ENCODE measurements around the gene LYPD5. TPM values are rescaled to one million over a fixed set of nuclear protein-coding genes. Genes with fewer than 3 reads are reported as not detected.
"Not testable (repeated sequence)": the region's sequence is repeated elsewhere in the genome, so short reads cannot be mapped to it uniquely, and the experiment has no call there.

The LYPD5 gene
- total RNA-seq, 8 experiments from 2014 or later, result 0.05 to 2.4 (median 1.1) TPM

GRCh38 chr19:43781630-43782310, 20.5 kb downstream of the LYPD5 start:
- no peak overlapping the region for H3K4me3 ChIP-seq
- peaks cover 0 to 8% of the 10 kb centered on the region in 2 donors for H3K4me1 ChIP-seq (replicated peaks in 1 of 2)
- in situ Hi-C loops (cut with MboI; ENCODE audit: low pct_unique_long_range_greater_than_20kb in 2 of 9, low sequenced_read_pairs in 9 of 9, unreplicated experiment in 9 of 9), result loop anchor here in 1 of 9 experiments (25.0 kb wide), 1 partner anchor 344 kb away; no protein-coding TSS in a partner anchor
- WGBS, 10 experiments, result 17 to 100% (median 92%) methylated on average over 1 to 12 of the region's 14 CpGs; no CpG with 5 or more reads in 2 of the 10 experiments
- no peak overlapping the region for H3K27ac ChIP-seq
- ATAC-seq (replicated peaks in 6 of 8), result no peak

DNA sequence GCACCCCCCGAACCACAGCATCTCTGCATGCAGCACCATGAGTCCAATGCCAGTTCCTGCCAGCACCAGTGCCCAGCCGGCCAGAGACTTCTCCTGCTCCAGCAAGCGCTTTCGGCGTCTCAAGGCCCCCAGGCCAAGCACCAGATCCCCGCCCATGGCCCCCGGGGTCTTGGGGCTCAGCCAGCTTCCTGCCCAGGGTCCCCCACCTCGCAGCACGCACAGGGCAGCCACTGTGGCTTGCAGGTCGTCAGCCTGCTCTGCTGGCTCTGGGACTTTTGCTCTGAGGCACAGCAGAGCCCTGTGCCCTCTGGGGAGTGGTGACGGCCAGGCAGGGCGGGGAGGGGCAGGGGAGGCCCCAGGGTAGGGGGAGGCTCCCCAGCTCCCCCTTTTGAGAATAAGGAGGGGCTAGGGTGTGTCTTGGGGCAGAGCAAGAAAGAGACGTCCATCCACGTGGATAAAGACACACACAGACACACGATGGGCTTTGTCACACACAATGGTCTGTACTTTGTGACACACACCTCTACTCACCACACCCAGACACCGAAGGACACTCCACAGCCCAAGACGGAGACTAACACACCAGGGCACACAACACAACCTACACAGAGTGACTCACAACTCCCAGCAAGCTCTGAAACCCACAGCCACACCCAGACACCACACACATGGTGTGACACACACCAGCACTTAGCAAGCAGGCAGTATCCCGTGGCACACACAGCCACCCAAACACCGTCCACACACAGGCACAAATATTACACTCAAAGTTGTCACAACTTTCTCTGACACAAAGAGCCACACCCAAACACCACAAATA, 21.3 kb downstream of the LYPD5 start, which contains the start of gene KCNN4:
TSS of gene KCNN4 (minus strand) at position 268 of the 820 bp plus-strand sequence. CDS start at position 156, 112 bp downstream.
- Histone ChIP-seq H3K4me1 (replicated peaks in 1 of 2) (peaks cover 0 to 8% of the 10 kb centered on the region in 2 donors), H3K27ac (no peak within 1 kb of the TSS), H3K4me3 (no peak within 1 kb of the TSS)
- peak in 5 of 8 experiments; percentile 4 to 69 (median 22) for ATAC-seq (replicated peaks in 6 of 8)
- in situ Hi-C loops (cut with MboI; ENCODE audit: low pct_unique_long_range_greater_than_20kb in 2 of 9, low sequenced_read_pairs in 9 of 9, unreplicated experiment in 9 of 9), result loop anchor here in 1 of 9 experiments (25.0 kb wide), 1 partner anchor 344 kb away; no protein-coding TSS in a partner anchor
- 8 to 48% methylated on average over 2 to 3 of the region's 19 CpGs; no CpG with 5 or more reads in 8 of the 10 experiments for WGBS, 10 experiments

DNA sequence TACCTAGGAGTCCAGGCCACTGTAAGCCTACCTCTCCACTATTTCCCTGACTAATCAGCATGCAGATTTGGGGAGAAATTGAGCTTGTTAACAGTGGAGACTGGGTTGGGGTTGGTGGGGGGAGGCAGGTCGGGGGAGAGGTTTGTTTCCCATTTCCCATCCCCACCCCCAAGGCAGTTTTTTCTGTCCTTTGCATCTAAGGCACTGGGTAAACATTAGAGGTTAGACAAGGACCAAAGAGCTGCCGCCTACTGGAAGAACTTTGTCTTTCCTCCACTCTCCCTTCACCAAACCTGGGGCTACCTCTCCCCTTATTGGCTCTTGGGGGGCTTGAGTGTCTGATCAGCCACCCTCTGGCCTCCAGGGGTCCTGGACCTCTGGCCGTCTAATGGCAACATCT, 22.4 kb downstream of the LYPD5 start:
- H3K4me3 ChIP-seq, result no peak overlapping the region
- H3K4me1 ChIP-seq (replicated peaks in 1 of 2), result peaks cover 0 to 11% of the 10 kb centered on the region in 2 donors
- in situ Hi-C loops (cut with MboI; ENCODE audit: low pct_unique_long_range_greater_than_20kb in 2 of 9, low sequenced_read_pairs in 9 of 9, unreplicated experiment in 9 of 9), result loop anchor here in 1 of 9 experiments (25.0 kb wide), 1 partner anchor 343 kb away; no protein-coding TSS in a partner anchor
- no peak overlapping the region for H3K27ac ChIP-seq
- no peak for ATAC-seq (replicated peaks in 6 of 8)
- WGBS, 10 experiments, result 0 to 100% (median 20%) methylated on average over 1 to 2 of the region's 3 CpGs; no CpG with 5 or more reads in 5 of the 10 experiments

DNA sequence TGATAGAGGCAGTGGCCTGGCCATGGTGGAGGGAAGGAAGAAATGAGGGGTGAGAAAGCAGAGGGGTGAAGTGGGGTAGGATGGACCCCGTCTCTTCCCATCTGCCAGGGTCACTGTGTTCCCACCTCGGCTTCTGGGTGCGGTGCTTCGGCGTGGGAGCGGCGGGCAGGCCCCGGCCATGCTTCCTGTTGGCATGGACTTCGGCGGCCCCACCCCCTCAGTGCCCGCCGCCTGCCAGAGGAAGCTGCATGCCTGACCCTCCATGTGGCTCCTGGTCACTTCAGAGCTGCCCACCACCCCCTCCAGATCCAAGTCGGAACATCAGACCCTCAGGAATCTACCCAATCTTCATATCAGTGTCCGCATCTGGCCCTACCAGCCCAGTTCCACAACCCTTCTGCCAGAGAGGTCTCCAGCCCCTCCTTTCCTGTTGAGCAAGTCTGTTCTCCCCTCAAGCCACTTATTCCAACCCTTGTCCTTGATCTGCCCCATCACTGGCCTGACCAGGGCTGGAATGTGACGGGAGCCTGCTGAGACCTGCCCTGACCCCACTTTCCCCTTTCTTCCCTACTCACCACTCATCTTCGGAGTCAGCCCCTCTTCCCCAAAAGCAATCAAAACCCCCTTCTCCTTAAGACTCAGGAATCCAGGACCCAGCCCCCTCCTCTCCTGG, 23.0 kb downstream of the LYPD5 start:
- no peak for ATAC-seq (replicated peaks in 6 of 8)
- in situ Hi-C loops (cut with MboI; ENCODE audit: low pct_unique_long_range_greater_than_20kb in 2 of 9, low sequenced_read_pairs in 9 of 9, unreplicated experiment in 9 of 9), result loop anchor here in 1 of 9 experiments (25.0 kb wide), 1 partner anchor 342 kb away; no protein-coding TSS in a partner anchor
- H3K4me3 ChIP-seq, result no peak overlapping the region
- no peak overlapping the region for H3K27ac ChIP-seq
- H3K4me1 ChIP-seq (replicated peaks in 1 of 2), result peaks cover 0 to 15% of the 10 kb centered on the region in 2 donors
- WGBS, 10 experiments, result 17 to 100% (median 73%) methylated on average over 1 to 11 of the region's 16 CpGs; no CpG with 5 or more reads in 4 of the 10 experiments

- in situ Hi-C loops (cut with MboI; ENCODE audit: low pct_unique_long_range_greater_than_20kb in 2 of 9, low sequenced_read_pairs in 9 of 9, unreplicated experiment in 9 of 9), result loop anchor here in 1 of 9 experiments (25.0 kb wide), 1 partner anchor 341 kb away; no protein-coding TSS in a partner anchor
- Histone ChIP-seq H3K27ac (no peak overlapping the region), H3K4me1 (replicated peaks in 1 of 2) (peaks cover 5 to 20% of the 10 kb centered on the region in 2 donors), H3K4me3 (no peak overlapping the region)
- ATAC-seq (replicated peaks in 6 of 8), result no peak
- WGBS, 10 experiments, result 57 to 100% (median 100%) methylated on average over 1 of the region's 1 CpG; no CpG with 5 or more reads in 4 of the 10 experiments
Observed at GRCh38 chr19:43778651-43779050, 23.6 kb downstream of the LYPD5 start.

- Histone ChIP-seq H3K4me3 (no peak overlapping the region), H3K4me1 (replicated peaks in 1 of 2) (peaks cover 6 to 20% of the 10 kb centered on the region in 2 donors), H3K27ac (peak overlapping the region in 1 of 2 donors; percentile 71)
- 14% methylated on average over 1 of the region's 4 CpGs; no CpG with 5 or more reads in 9 of the 10 experiments for WGBS, 10 experiments
- in situ Hi-C loops (cut with MboI; ENCODE audit: low pct_unique_long_range_greater_than_20kb in 2 of 9, low sequenced_read_pairs in 9 of 9, unreplicated experiment in 9 of 9), result loop anchor here in 1 of 9 experiments (25.0 kb wide), 1 partner anchor 340 kb away; no protein-coding TSS in a partner anchor
- peak in 4 of 8 experiments; percentile 7 to 45 (median 34) for ATAC-seq (replicated peaks in 6 of 8)
Observed at GRCh38 chr19:43777163-43777695, 25.0 kb downstream of the LYPD5 start.

GRCh38 chr19:43776286-43776685, 26.0 kb downstream of the LYPD5 start:
- no peak overlapping the region for H3K4me3 ChIP-seq
- 61 to 100% (median 90%) methylated on average over 2 to 5 of the region's 11 CpGs; no CpG with 5 or more reads in 6 of the 10 experiments for WGBS, 10 experiments
- in situ Hi-C loops (cut with MboI; ENCODE audit: low pct_unique_long_range_greater_than_20kb in 2 of 9, low sequenced_read_pairs in 9 of 9, unreplicated experiment in 9 of 9), result loop anchor here in 1 of 9 experiments (25.0 kb wide), 1 partner anchor 339 kb away; no protein-coding TSS in a partner anchor
- no peak overlapping the region for H3K27ac ChIP-seq
- H3K4me1 ChIP-seq (replicated peaks in 1 of 2), result peaks cover 6 to 20% of the 10 kb centered on the region in 2 donors
- ATAC-seq (replicated peaks in 6 of 8), result no peak

DNA sequence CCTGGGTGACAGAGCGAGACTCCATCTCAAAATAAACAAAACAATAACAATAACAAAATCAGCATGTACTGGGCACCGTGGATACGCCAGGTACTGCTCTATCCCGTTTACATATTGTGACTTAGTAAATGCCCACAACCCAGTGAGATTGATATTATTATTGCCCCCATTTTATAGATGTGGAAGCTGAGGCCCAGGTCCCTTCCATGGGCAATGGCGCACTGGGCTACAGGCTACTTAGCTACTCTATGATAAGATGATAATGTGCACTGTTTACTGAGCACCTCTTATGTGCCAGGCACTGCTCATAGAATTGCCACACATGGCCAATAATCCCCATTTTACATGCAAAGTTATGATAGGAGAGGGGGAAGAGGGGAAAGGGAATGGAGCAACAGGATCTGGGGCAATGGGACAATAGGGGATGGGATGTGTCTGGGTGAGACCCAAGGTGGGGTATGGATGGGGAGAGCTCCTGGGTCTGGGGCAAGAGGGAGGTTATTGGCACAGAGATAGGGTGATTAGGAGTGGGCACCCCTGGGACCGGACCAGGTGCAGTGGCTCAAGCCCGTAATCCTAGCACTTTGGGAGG, 26.9 kb downstream of the LYPD5 start:
- in situ Hi-C loops (cut with MboI; ENCODE audit: low pct_unique_long_range_greater_than_20kb in 2 of 9, low sequenced_read_pairs in 9 of 9, unreplicated experiment in 9 of 9), result loop anchor here in 1 of 9 experiments (25.0 kb wide), 1 partner anchor 338 kb away; no protein-coding TSS in a partner anchor
- no peak overlapping the region for H3K4me3 ChIP-seq
- peaks cover 6 to 20% of the 10 kb centered on the region in 2 donors for H3K4me1 ChIP-seq (replicated peaks in 1 of 2)
- WGBS, 10 experiments, result 86 to 100% (median 100%) methylated on average over 1 to 6 of the region's 7 CpGs; no CpG with 5 or more reads in 3 of the 10 experiments
- no peak overlapping the region for H3K27ac ChIP-seq
- ATAC-seq (replicated peaks in 6 of 8), result no peak

- not testable (repeated sequence) for H3K4me3 ChIP-seq; ATAC-seq (replicated peaks in 6 of 8); H3K27ac ChIP-seq
- peaks cover 6 to 20% of the 10 kb centered on the region in 2 donors for H3K4me1 ChIP-seq (replicated peaks in 1 of 2)
- WGBS, 10 experiments, result 60 to 91% (median 77%) methylated on average over 1 to 8 of the region's 11 CpGs; no CpG with 5 or more reads in 4 of the 10 experiments
- in situ Hi-C loops (cut with MboI; ENCODE audit: low pct_unique_long_range_greater_than_20kb in 2 of 9, low sequenced_read_pairs in 9 of 9, unreplicated experiment in 9 of 9), result loop anchor here in 1 of 9 experiments (25.0 kb wide), 1 partner anchor 338 kb away; no protein-coding TSS in a partner anchor
Observed at GRCh38 chr19:43774940-43775258, 27.3 kb downstream of the LYPD5 start.

DNA sequence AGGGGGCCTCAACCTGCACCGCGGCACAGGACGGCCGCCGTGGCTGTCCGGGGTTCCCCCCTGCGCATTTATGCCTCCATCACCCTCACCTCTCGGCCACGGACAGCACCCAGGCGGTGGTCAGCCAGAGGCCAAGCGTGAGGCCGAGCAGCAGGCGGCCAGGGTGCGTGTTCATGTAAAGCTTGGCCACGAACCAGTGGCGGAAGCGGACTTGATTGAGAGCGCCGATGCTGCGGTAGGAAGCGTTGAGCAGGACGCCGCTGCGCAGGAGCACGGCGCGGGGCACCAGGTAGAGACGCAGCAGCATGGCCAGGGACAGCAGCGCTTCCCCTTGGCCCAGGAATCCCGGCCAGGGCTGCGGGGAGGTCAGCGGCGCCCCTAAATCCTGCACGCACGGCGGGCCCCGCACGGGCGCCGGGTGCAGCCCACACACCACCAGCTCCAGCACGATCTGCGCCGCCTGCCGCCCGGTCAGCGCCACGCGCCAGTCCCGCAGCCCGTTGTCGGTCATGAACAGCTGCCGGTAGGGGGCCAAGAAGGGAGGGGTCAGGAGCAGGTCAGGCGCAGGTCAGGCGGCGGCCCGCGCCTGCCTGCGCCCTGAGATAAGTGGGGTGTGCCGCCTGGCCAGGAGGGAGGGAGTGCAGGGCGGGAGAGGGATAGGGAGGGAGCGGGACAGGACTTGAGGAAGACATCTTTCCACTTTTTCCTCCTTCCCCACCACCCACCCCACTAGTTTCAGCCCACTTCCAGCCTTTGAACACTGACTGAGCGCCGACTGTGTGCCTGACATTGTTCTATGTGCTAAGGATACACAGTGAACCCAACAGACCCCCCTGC, 27.9 kb downstream of the LYPD5 start:
- 5 to 44% (median 7%) methylated on average over 3 to 18 of the region's 63 CpGs; no CpG with 5 or more reads in 6 of the 10 experiments for WGBS, 10 experiments
- ATAC-seq (replicated peaks in 6 of 8), result peak; percentile 92 to 99 (median 96)

DNA sequence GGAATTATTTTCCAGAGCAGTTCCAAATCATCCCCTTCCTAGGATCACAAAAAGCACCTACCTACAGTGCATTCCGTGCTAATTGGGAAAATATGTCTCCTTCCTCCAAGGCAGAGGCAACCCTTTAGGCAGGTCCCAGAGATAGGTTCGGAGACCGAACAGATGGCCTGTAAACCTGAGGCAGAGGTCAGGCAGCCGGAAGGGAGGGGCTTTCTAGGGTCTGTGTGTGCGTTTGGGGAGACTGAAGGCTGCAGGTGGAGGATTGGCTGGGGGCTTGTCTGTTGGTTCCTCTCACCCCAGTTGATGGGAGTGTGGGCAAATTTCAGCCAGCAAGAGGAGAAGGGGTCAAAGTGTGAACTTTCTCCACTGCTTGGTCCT, 28.5 kb downstream of the LYPD5 start:
- in situ Hi-C loops (cut with MboI; ENCODE audit: low pct_unique_long_range_greater_than_20kb in 2 of 9, low sequenced_read_pairs in 9 of 9, unreplicated experiment in 9 of 9), result no loop called here
- peak overlapping the region in 2 of 5 donors; percentile 25 to 26 for H3K4me3 ChIP-seq
- H3K4me1 ChIP-seq (replicated peaks in 1 of 2), result peaks cover 6 to 20% of the 10 kb centered on the region in 2 donors
- ATAC-seq (replicated peaks in 6 of 8), result no peak
- H3K27ac ChIP-seq, result no peak overlapping the region
- whole genome bisulfite sequencing, 10 experiments, result 46% methylated on average over 2 of the region's 5 CpGs; no CpG with 5 or more reads in 9 of the 10 experiments

More for the DNA sequence above, 27.9 kb downstream of the LYPD5 start:
- in situ Hi-C loops (cut with MboI; ENCODE audit: low pct_unique_long_range_greater_than_20kb in 2 of 9, low sequenced_read_pairs in 9 of 9, unreplicated experiment in 9 of 9), result no loop called here
- peaks cover 6 to 20% of the 10 kb centered on the region in 2 donors for H3K4me1 ChIP-seq (replicated peaks in 1 of 2)
- H3K27ac ChIP-seq, result peak overlapping the region in 1 of 2 donors; percentile 60
- peak overlapping the region; percentile 25 to 38 (median 26) for H3K4me3 ChIP-seq
